Stimulated activated CD8-positive, alpha-beta memory T cell treated with anti-CD3 and anti-CD28 coated beads, Interleukin-12 subunit alpha, Interleukin-12 subunit beta, amount 100 ng/mL, for 24 hours (primary cell): ENCODE results near the gene OR2V1.
"Not testable (repeated sequence)": the region's sequence is repeated elsewhere in the genome, so short reads cannot be mapped to it uniquely, and the experiment has no call there.

ENCODE experiments used
- DNase-seq: peaks from one replicate; pipeline ENCODE4 v3.0.0-alpha.2; 2020; ENCODE audit errors: extremely low read depth

OR2V1 gene

GRCh38 chr5:181101930-181102674 lies 28.9 kb downstream of the OR2V1 start:
- not testable (repeated sequence) for DNase-seq

- not testable (repeated sequence) for DNase-seq
These were observed 29.8 kb downstream of the OR2V1 start for GRCh38 chr5:181101030-181101641.

GRCh38 chr5:181100121-181100875 lies 30.7 kb downstream of the OR2V1 start:
- no peak for DNase-seq

GRCh38 chr5:181099602-181100086 lies 31.3 kb downstream of the OR2V1 start:
- no peak for DNase-seq

- DNase-seq: no peak
These were observed 32.0 kb downstream of the OR2V1 start for GRCh38 chr5:181098762-181099601.

GRCh38 chr5:181097759-181098491 lies 33.0 kb downstream of the OR2V1 start:
- DNase-seq: not testable (repeated sequence)

GRCh38 chr5:181097383-181097753 lies 33.6 kb downstream of the OR2V1 start:
- DNase-seq: not testable (repeated sequence)

GRCh38 chr5:181096721-181097382 lies 34.1 kb downstream of the OR2V1 start:
- DNase-seq: not testable (repeated sequence)

GRCh38 chr5:181095162-181095561 lies 35.8 kb downstream of the OR2V1 start:
- not testable (repeated sequence) for DNase-seq

- no peak for DNase-seq
These were observed 38.5 kb downstream of the OR2V1 start for GRCh38 chr5:181092428-181092827.

- no peak for DNase-seq
These were observed 42.7 kb downstream of the OR2V1 start for GRCh38 chr5:181088289-181088688.

- no peak for DNase-seq
These were observed 43.7 kb downstream of the OR2V1 start for GRCh38 chr5:181087309-181087708.

GRCh38 chr5:181086884-181087205 lies 44.1 kb downstream of the OR2V1 start:
- DNase-seq: no peak

- no peak for DNase-seq
These were observed 44.7 kb downstream of the OR2V1 start for GRCh38 chr5:181086026-181086883.

GRCh38 chr5:181084621-181085195 lies 46.3 kb downstream of the OR2V1 start:
- DNase-seq: no peak

- no peak for DNase-seq
These were observed 49.0 kb downstream of the OR2V1 start for GRCh38 chr5:181081989-181082388.

- no peak for DNase-seq
These were observed 54.0 kb downstream of the OR2V1 start for GRCh38 chr5:181076920-181077319.
